Cortex of kidney (tissue), 1 donor: Measurements from ENCODE around the gene TIRAP.
"Not testable (repeated sequence)": the region's sequence is repeated elsewhere in the genome, so short reads cannot be mapped to it uniquely, and the experiment has no call there.

Source experiments
- DNase-seq: peaks from one replicate; lab custom pipeline; 2025; lab: John Stamatoyannopoulos, UW

Gene TIRAP

GRCh38 chr11:126288237-126288636 is 5.3 kb downstream of the TIRAP start:
- no peak for DNase-seq

GRCh38 chr11:126290887-126291286 is 8.0 kb downstream of the TIRAP start:
- no peak for DNase-seq

- DNase-seq, result no peak
Observed at GRCh38 chr11:126293726-126294125, 10.8 kb downstream of the TIRAP start.

GRCh38 chr11:126297004-126297403 is 14.1 kb downstream of the TIRAP start:
- no peak for DNase-seq

DNA sequence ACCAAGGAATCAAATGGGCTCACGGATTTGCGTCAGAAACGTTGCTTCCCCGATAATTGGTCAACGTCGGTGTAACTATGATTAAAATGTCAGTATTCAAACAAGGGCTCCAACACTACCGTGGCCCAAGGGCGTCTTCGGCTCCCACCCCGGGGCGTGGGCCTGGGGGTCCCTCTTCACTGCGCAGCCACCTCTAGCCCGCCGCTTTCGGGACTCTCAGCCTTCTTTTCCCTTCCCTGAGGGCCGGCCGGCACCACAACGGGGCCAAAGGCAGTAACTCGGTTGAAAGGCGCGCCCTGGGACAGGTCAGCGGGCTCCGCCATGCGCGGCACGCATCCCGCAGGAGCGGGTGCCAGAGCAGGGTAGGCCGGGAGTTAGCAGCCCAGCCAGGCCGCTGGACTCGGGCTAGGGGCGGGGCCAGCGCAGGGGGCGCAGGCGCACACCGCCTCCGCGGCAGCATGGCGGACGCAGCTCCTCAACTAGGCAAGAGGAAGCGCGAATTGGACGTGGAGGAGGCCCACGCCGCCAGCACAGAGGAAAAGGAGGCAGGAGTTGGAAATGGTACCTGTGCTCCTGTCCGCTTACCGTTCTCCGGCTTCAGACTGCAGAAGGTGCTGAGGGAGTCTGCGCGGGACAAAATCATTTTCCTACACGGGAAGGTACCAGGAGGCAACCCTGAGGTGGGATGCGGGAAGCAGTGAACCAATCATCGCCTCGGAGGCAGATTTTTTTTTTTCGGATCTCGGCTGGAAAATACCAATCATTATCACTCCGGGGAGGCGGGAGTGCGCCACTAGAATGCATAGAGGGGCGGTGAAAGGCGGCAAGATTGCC is 20.9 kb downstream of the TIRAP start, which contains the start of gene DCPS:
TSS of gene DCPS (plus strand) at position 438 of the 834 bp plus-strand sequence. CDS start at position 459, 21 bp downstream.
- peak; percentile 38 for DNase-seq

GRCh38 chr11:126304457-126305075 is 21.7 kb downstream of the TIRAP start:
- no peak for DNase-seq

DNA sequence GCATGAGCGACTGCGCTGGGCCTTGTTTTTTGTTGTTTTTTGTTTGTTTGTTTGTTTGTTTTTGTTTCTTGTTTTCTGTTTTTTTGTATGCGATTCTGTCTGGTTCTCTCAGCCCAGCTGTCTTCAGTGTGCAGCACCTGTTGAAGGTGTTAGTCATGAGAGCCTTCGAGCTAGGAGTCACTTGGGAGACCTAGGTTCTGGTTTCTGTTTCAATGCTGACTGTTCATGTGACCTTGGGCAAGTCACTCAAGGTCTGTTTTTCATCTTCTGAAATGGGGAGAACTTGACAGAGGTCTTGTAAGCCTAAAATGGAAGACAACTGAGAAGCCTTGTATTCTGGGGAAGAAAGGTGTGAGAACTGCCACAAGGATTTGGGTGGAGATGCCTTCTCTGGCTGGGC is 22.8 kb downstream of the TIRAP start:
- DNase-seq, result no peak

DNA sequence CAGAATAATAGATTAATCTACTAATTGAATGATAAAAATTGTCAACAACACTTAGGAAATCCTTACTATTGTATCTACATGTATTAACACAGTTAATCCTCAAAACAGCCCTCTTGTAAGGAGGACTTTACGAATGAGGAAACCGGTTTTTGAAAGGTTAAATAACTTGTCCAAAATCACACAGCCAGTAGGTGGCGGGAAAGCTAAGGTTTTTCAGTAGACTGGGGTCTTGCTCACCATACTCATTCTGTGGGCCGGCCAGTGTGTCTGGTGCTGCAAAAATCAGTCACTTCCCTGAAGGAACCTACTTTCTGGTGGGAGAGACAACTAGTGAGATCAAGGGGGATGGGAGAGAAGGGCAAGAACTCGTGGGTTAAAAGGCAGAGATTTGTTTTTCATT is 24.8 kb downstream of the TIRAP start:
- DNase-seq, result no peak

- no peak for DNase-seq
Observed at GRCh38 chr11:126308271-126308671, 25.4 kb downstream of the TIRAP start.

- DNase-seq, result not testable (repeated sequence)
Observed at GRCh38 chr11:126308771-126309170, 25.9 kb downstream of the TIRAP start.

DNA sequence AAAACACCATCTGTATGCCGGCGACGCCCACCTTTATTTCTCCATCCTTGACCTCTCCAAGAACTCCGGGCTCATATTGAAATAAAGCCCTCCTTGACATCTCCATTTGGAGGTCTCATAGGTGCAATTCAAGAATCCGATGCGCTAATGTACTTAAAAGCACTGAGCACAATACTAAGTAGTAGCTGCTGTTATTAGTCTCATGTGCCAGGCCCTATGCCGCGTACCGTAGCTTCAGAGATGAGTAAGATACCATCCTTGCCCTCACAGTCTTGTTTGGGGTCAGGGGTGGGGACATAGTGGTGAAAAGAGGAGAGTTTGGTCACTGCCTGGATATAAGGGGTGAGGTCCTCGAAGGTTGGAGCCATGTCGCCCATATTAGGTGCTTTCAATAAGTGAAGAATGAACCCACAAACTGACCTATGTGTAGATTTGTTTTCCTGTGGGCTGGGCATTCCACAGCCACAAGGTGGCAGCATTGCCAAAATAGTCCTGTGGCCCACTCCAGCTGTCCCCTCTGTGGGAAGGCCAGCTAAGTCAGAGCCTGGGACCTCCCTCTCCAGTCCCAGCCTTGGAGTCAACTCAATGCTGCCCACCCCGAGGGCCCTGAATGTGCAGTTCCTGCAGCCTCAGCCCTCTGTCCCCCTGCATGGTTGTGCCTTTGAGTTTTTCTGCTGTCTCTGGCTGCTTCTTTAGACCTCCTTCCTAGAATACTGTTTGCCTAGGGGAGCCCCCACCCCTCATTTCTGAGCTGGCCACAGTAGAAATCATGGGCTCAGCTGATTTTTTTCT is 27.5 kb downstream of the TIRAP start:
- no peak for DNase-seq

DNA sequence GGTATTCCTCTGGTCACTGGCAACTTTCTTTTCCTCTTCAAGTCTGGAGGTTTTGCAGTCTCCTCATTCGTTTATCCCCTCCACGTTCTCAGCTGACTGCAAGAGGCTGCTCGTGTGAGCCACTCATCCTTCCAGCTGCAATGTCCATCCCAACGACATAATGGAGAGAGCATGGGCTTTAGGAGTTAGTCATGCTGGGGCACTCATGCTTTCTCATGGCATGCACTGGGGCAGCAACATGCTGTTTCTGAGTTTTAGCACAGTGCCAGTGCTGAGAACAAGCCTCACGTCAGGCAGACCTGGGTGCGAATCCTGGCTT is 28.1 kb downstream of the TIRAP start:
- DNase-seq, result no peak

DNA sequence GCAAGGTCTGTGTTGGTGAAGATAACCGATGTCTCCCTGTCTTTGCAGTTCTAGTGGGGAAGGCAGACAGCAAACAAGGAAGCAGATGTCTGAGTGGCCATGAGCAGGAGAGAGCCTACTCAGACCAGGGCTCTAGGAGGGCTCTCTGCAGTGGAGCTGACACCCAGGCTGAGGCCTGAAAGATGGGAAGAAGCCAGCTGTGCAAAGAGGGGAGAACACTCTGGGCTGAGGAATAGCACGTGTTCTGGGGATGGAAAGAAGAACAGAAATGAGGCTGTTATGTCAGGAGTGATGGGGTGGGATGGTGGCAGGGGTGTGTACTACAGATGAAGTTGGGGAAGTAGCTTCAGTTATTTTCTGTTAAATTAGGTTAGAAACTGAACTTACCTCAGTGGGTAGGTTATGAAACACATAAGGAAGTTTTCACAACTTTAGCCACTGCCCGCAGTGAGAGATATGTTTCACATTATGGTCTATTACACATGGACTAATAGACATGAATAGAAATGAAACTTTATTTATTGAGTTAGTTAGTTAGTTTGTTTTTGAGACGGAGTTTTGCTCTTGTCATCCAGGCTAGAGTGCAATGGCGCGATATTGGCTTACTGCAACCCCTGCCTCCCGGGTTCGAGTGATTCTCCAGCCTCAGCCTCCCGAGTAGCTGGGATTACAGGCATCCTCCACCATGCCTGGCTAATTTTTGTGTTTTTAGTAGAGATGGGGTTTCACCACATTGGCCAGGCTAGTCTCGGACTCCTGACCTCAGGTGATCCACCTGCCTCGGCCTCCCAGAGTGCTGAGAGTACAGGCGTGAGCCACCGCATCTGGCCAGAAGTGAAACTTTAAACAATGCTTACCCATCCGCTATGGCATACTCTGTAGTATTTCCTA is 28.8 kb downstream of the TIRAP start:
- DNase-seq, result no peak

DNA sequence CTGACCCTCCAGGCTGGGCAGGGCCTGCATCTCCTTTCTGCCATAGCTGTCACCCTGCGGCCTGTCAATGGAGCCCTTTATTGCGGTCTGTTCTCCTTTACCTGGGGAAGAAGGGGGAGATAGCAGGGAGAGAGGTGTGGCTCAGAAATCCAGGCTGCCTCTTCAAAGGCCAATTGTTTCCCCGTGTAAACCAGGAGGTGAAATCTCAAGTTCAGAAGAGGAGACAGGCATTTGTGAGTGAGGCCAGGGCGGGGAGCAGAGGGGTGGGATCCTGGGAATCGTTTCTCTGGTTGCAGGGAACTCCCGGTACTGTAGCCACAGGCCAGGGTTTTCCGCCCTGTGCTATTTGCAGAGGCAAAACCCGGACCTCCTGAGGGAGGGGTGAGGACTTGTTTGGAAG is 30.1 kb downstream of the TIRAP start:
- no peak for DNase-seq

DNA sequence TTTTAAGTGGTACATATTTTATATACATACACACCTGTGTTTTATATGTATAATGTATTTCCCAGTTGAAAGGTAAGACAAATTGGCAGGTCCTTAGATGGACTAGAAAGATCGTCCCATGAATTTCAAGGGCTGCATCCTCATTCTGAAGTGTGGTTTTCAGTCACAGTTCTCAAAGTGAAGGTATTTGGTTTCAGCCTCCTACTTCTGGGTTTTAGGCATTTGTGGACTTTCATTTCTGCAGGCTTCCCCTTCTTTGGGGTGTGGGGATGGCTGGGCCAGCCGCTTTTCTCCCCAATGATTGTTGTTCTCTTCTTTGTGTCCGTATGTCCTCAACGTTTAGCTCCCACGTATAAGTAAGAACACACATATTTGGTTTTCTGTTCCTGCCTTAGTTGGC is 30.9 kb downstream of the TIRAP start:
- DNase-seq, result no peak

GRCh38 chr11:126317432-126317755 is 34.5 kb downstream of the TIRAP start:
- no peak for DNase-seq

GRCh38 chr11:126317756-126318573 is 35.1 kb downstream of the TIRAP start:
- no peak for DNase-seq

DNA sequence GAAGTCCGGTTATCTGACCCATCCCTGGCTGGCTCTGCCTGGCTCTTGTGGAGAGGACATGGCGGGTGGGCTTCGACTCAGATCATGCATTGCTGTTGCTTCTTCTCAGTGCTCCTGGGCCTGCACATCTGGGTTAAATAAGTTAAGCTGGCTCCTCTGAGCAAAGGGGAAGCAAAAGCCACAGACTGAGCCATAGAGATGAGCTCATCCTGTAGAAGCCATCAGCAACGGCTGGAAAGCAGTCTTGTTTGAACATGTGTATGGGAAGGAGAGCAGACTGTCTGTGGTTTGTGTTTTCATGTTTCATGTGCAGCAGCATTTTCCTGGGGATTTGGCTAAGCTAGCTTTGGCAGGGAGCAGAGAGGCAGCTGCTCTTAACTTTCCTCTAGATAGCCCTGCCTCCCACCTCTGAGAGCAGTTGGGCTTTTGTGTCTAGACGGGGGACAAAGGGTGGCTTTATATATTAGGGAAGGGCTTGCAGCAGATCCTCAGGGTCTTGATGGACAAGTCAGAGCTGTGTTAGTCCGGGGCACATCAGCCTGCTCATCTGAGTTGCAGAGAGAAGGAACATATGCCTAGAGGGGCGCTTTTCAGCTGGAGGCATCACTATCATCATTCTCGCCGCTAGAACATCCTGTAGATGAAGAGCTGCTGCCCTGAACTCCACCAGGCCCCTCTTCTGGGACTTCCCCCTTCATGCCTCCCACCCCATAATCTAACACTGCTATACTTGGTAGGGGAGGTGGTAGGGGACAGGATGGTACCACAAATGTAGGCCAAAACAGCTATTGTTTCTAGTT is 35.9 kb downstream of the TIRAP start:
- DNase-seq, result no peak

DNA sequence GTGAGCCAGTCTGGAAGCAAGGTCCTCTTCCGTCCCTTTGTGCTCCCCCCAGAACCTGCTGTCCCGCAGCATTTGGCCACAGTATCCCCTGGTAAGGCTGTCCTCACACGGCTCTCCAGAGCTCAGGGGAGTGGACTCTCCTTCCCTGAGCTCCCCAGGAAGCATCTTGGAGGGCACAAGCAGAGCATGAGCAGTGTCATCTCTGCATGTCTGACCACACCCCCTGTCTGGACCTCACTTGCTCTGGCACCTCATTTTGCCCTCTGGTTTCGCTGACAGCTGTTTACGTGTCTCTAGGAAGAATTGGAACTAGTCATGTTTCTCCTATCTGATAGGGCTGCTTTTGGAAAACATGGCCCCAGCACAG is 36.5 kb downstream of the TIRAP start:
- no peak for DNase-seq

DNA sequence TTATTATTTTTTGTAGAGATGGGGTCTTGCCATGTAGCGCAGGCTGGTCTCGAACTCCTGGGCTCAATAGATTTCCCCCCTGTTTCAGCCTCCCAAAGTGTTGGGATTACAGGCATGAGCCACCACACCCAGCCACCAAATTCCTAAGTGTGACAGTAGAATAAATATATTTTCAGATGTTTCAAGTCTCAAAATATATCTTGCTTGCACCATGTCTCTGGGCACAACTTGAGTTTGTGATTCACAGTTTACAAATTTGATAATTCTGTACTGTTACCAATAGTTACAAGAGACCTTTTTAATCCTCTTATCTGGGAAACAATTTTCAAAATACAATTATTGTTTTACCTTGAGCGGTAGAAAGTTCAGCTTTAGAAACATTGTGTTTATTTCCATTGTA is 40.1 kb downstream of the TIRAP start:
- no peak for DNase-seq
